Activated effector memory CD4-positive, alpha-beta T cell treated with Interleukin-2 at 50 U/mL for 16 hours (primary cell): ENCODE measurements around the gene EIF2B2.

Source experiments
- DNase-seq: peaks from one replicate; pipeline ENCODE4 v3.0.0-alpha.2; 2020

Gene EIF2B2

GRCh38 chr14:75002392-75003249 is at the start of gene EIF2B2:
Gene EIF2B2 (plus strand): TSS chr14:75002921. CDS start chr14:75002991, 70 bp downstream.
- peak; percentile 99 for DNase-seq

GRCh38 chr14:74953686-74954085 is 49.0 kb upstream of the EIF2B2 start:
- DNase-seq, result no peak

GRCh38 chr14:74954232-74954946 is 48.3 kb upstream of the EIF2B2 start:
- no peak for DNase-seq

- DNase-seq, result no peak
Measured at GRCh38 chr14:74954947-74955228, 47.8 kb upstream of the EIF2B2 start.

- peak; percentile 19 for DNase-seq
Measured at GRCh38 chr14:74955229-74956026, 47.3 kb upstream of the EIF2B2 start, which contains the start of gene PGF. Gene PGF (minus strand): TSS chr14:74955597. CDS start chr14:74955242, 355 bp downstream.

- no peak for DNase-seq
Measured at GRCh38 chr14:74956027-74956279, 46.8 kb upstream of the EIF2B2 start.

GRCh38 chr14:74956280-74957072 is 46.2 kb upstream of the EIF2B2 start:
- DNase-seq, result no peak

- no peak for DNase-seq
Measured at GRCh38 chr14:74959596-74960180, 43.0 kb upstream of the EIF2B2 start.

GRCh38 chr14:74960736-74961135 is 42.0 kb upstream of the EIF2B2 start:
- DNase-seq, result no peak

- DNase-seq, result no peak
Measured at GRCh38 chr14:74961238-74961911, 41.3 kb upstream of the EIF2B2 start.

GRCh38 chr14:74962046-74962445 is 40.7 kb upstream of the EIF2B2 start:
- DNase-seq, result no peak

- no peak for DNase-seq
Measured at GRCh38 chr14:74962493-74962892, 40.2 kb upstream of the EIF2B2 start.

- DNase-seq, result no peak
Measured at GRCh38 chr14:74963178-74963704, 39.5 kb upstream of the EIF2B2 start.

- DNase-seq, result no peak
Measured at GRCh38 chr14:74963705-74964271, 38.9 kb upstream of the EIF2B2 start.

- DNase-seq, result no peak
Measured at GRCh38 chr14:74964787-74965485, 37.8 kb upstream of the EIF2B2 start.

GRCh38 chr14:74965486-74966153 is 37.1 kb upstream of the EIF2B2 start:
- DNase-seq, result no peak

GRCh38 chr14:74968811-74969210 is 33.9 kb upstream of the EIF2B2 start:
- DNase-seq, result no peak

GRCh38 chr14:74973003-74973653 is 29.6 kb upstream of the EIF2B2 start:
- DNase-seq, result no peak

- DNase-seq, result no peak
Measured at GRCh38 chr14:74973905-74974363, 28.8 kb upstream of the EIF2B2 start.
